D721Med (cell line): ENCODE results near the gene PUDP.

Experiments
- DNase-seq: peaks from one replicate; pipeline ENCODE4 v3.0.0; 2011; ENCODE audit warnings: low spot score; ENCODE audit not compliant: insufficient read length
- FAIRE-seq: peaks from 2 replicates; lab custom pipeline; 2011; peaks lifted over from hg19 to GRCh38; lab: Jason Lieb, UNC
- CTCF ChIP-seq: IDR thresholded peaks from 2 replicates; pipeline ENCODE4 v1.5.1; 2012; ENCODE audit warnings: mild to moderate bottlenecking, control low read depth; ENCODE audit not compliant: insufficient read depth; ENCODE audit errors: missing control alignments

PUDP gene

GRCh38 chrX:7067256-7067655 lies 80.7 kb downstream of the PUDP start:
- DNase-seq (no peak), FAIRE-seq (no peak)
- TF ChIP-seq CTCF = no peak

GRCh38 chrX:7065473-7065872 lies 82.5 kb downstream of the PUDP start:
- no peak for TF ChIP-seq CTCF
- DNase-seq = no peak
- FAIRE-seq = no peak

GRCh38 chrX:7062903-7063302 lies 85.0 kb downstream of the PUDP start:
- no peak for DNase-seq
- no peak for TF ChIP-seq CTCF
- FAIRE-seq = no peak

GRCh38 chrX:7062276-7062675 lies 85.7 kb downstream of the PUDP start:
- no peak for DNase-seq
- no peak for FAIRE-seq
- no peak for TF ChIP-seq CTCF

- DNase-seq = no peak
- no peak for FAIRE-seq
- no peak for TF ChIP-seq CTCF
Observed at GRCh38 chrX:7061429-7061828, 86.5 kb downstream of the PUDP start.

- DNase-seq (no peak), FAIRE-seq (no peak)
- no peak for TF ChIP-seq CTCF
Observed at GRCh38 chrX:7060444-7060843, 87.5 kb downstream of the PUDP start.

DNA sequence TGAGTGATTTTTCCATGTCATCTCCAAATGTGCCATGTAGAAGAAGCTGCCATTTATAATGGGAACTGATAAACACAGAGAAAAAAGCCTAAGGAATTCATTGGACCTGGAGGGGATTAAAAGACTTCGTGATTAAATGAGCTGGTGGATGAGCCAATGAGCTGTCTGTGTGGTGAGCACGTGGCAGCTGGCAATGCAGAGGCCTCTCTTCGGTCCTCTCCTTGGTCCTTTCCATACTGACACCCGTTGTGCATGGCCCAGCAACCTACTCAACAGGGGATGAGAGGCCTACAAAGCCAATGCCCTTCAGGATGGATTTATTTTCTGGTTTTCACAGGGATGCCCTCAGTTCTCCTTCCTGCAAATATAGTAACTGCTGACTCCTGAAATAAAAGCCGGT lies 88.1 kb downstream of the PUDP start:
- no peak for TF ChIP-seq CTCF
- FAIRE-seq = no peak
- DNase-seq = no peak
